Fibroblast of lung (primary cell): ENCODE measurements around the gene NUP214. TPM values are rescaled to one million over a fixed set of nuclear protein-coding genes. Genes with fewer than 3 reads are reported as not detected.
"Not testable (repeated sequence)": the region's sequence is repeated elsewhere in the genome, so short reads cannot be mapped to it uniquely, and the experiment has no call there.

Experiments
- DNase-seq, 2 donors: peaks; one replicate each; pipeline versions ENCODE4 v3.0.0 to v3.0.0-alpha.2; 2010; ENCODE audit warnings: low read depth in 2 of 2
- H2AFZ ChIP-seq: 2 replicates; pipeline ENCODE4 v1.5.1; 2012; ENCODE audit warnings: low read length, control low read depth, inconsistent platforms
- H3K27ac ChIP-seq: 2 replicates; pipeline ENCODE4 v1.5.1; 2011; ENCODE audit warnings: low read length, control low read depth; ENCODE audit not compliant: insufficient read depth
- H3K27me3 ChIP-seq: 2 replicates; pipeline ENCODE4 v1.5.1; 2011; ENCODE audit warnings: mild to moderate bottlenecking, low read length; ENCODE audit not compliant: control insufficient read depth, insufficient read depth
- H3K36me3 ChIP-seq: 2 replicates; pipeline ENCODE4 v1.5.1; 2011; ENCODE audit warnings: low read length; ENCODE audit not compliant: control insufficient read depth, insufficient read depth
- H3K4me1 ChIP-seq: 2 replicates; pipeline ENCODE4 v1.5.1; 2011; ENCODE audit warnings: low read length; ENCODE audit not compliant: control insufficient read depth, insufficient read depth; ENCODE audit errors: extremely low read depth
- H3K4me2 ChIP-seq: 2 replicates; pipeline ENCODE4 v1.5.1; 2011; ENCODE audit warnings: low read length, control low read depth; ENCODE audit not compliant: insufficient read depth; ENCODE audit errors: extremely low read depth
- H3K4me3 ChIP-seq, 4 experiments: fragments of 200-600 bp in 1 of 4; sonication (generic) in 1 of 4; replicated peaks in 1 of 4; 2 replicates each; pipeline ENCODE4 v1.5.1; 2011 to 2016; ENCODE audit warnings: low read length in 4 of 4, low read depth in 3 of 4, mild to moderate bottlenecking in 3 of 4, control low read depth in 2 of 4, inconsistent platforms in 1 of 4, mixed read lengths in 1 of 4; ENCODE audit not compliant: insufficient read depth in 1 of 4; ENCODE audit errors: control extremely low read depth in 1 of 4
- H3K79me2 ChIP-seq: 2 replicates; pipeline ENCODE4 v1.5.1; 2012; ENCODE audit warnings: mild to moderate bottlenecking, low read length, inconsistent platforms; ENCODE audit not compliant: control insufficient read depth, insufficient read depth
- H3K9ac ChIP-seq: 2 replicates; pipeline ENCODE4 v1.5.1; 2011; ENCODE audit warnings: mild to moderate bottlenecking, low read length, control low read depth; ENCODE audit not compliant: insufficient read depth
- H3K9me3 ChIP-seq: 2 replicates; pipeline ENCODE4 v1.5.1; 2012; ENCODE audit warnings: low read depth, low read length; ENCODE audit not compliant: control insufficient read depth, insufficient read depth
- H4K20me1 ChIP-seq: 2 replicates; pipeline ENCODE4 v1.5.1; 2011; ENCODE audit warnings: low read length; ENCODE audit not compliant: control insufficient read depth, insufficient read depth; ENCODE audit errors: extremely low read depth
- EZH2 ChIP-seq: IDR thresholded peaks from 2 replicates; pipeline ENCODE4 v1.5.1; 2012; ENCODE audit warnings: low read length, control low read depth, mild to moderate bottlenecking; ENCODE audit errors: missing control alignments
- polyA plus RNA-seq, 2 donors: library from polyadenylated mRNA; depleted of rRNA in 1 of 2; stranded (reverse) in 1 of 2; unstranded in 1 of 2; fragments of >200 nt; gene quantifications; 2 replicates each; pipeline ENCODE4 v1.2.1, GENCODE V29; 2011 to 2012; ENCODE audit warnings: missing spikeins in 1 of 2
- total RNA-seq: library from RNA; depleted of rRNA; stranded (reverse); fragments of >200 nt; gene quantifications from 2 replicates; pipeline ENCODE4 v1.2.1, GENCODE V29; 2014
- TF ChIP-seq, protein P1 (sequence below), 2 donors: IDR thresholded peaks in 1 of 2; conservative IDR thresholded peaks in 1 of 2; 1 replicate in 1 of 2; 2 replicates in 1 of 2; pipeline ENCODE4 v1.5.1; 2011 to 2012; ENCODE audit warnings: low read length in 2 of 2, control low read depth in 1 of 2, inconsistent platforms in 1 of 2, low read depth in 1 of 2, mild to moderate bottlenecking in 1 of 2

The NUP214 gene
- total and polyA plus RNA-seq, 2 donors (not counting 1 experiment from before 2014, with no cell fraction given) = 5.0 to 12.2 TPM

DNA sequence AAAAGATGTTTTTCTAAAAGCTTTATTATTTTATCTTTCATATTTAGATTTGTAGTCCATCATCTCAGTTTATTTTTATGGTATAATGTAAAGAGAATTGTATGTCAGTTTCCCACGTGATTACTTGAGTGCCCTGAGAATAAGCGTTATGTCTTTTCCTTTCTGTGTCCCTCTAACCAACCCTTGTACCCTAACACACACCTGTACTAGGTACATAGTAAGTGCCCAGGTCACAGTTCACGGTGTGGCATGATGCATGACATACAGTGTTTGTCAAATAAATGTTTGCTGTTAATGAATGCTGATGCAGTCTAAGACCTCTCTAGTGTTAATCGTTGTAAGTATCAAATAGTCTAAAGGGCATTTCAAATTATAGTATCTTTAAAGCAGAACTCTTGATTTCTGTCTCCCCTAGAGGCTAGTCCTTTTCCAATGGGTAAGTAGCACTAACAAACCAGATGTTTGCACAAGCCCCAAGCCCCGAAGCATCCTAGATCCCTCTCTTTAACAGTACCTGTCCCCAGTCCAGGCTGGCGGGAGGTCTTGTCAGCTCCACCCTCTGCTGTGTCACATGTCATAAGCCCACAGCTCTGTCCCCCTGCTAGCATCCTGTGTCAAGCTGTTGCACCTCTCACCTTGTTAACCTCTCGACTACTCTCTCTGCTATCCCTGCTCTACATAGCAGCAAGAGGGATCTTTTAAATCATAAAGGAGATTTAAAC lies 23.7 kb downstream of the NUP214 start:
- DNase-seq = no peak
- Histone ChIP-seq H3K9me3 (no peaks in the 10 kb centered on the region), H3K27ac (no peak overlapping the region), H2AFZ (no peak overlapping the region), H3K9ac (no peak overlapping the region), H3K27me3 (no peaks in the 10 kb centered on the region), H3K36me3 (peaks cover 19% of the 10 kb centered on the region), H3K4me3 (no peak overlapping the region), H3K4me2 (no peak overlapping the region), H3K79me2 (no peaks in the 10 kb centered on the region), H3K4me1 (no peaks in the 10 kb centered on the region), H4K20me1 (no peaks in the 10 kb centered on the region)
- TF ChIP-seq EZH2 = no peak
- TF ChIP-seq, protein P1, sequence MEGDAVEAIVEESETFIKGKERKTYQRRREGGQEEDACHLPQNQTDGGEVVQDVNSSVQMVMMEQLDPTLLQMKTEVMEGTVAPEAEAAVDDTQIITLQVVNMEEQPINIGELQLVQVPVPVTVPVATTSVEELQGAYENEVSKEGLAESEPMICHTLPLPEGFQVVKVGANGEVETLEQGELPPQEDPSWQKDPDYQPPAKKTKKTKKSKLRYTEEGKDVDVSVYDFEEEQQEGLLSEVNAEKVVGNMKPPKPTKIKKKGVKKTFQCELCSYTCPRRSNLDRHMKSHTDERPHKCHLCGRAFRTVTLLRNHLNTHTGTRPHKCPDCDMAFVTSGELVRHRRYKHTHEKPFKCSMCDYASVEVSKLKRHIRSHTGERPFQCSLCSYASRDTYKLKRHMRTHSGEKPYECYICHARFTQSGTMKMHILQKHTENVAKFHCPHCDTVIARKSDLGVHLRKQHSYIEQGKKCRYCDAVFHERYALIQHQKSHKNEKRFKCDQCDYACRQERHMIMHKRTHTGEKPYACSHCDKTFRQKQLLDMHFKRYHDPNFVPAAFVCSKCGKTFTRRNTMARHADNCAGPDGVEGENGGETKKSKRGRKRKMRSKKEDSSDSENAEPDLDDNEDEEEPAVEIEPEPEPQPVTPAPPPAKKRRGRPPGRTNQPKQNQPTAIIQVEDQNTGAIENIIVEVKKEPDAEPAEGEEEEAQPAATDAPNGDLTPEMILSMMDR (conservative IDR thresholded peaks at IDR 0.05 in 1 of 2, IDR thresholded peaks at IDR 0.05 in 1 of 2; ENCODE audit: low read depth in 1 of 2, low read length in 2 of 2) = no peak

DNA sequence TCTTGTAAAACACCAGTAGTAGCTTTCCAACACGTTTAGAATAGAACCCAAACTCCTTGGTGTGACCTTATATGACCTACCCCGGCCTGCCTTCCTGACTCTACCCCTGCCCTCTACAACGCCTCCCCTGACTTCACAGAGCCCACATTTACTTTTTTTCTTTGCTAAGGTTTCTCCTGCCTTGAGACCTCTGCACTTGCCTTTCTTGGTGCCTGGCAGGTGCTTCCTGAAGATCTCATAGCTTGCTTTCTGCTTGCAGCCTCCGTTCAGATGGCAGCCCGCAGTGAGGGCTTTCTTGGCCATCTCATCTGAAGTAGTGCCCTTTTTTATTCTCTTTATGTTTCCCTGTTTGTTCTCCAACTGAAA lies 24.3 kb downstream of the NUP214 start:
- Histone ChIP-seq H3K27me3 (no peaks in the 10 kb centered on the region), H2AFZ (no peak overlapping the region), H3K9me3 (no peaks in the 10 kb centered on the region), H3K9ac (no peak overlapping the region), H4K20me1 (no peaks in the 10 kb centered on the region), H3K4me3 (no peak overlapping the region), H3K4me2 (no peak overlapping the region), H3K79me2 (no peaks in the 10 kb centered on the region), H3K27ac (no peak overlapping the region), H3K4me1 (no peaks in the 10 kb centered on the region), H3K36me3 (peaks cover 15% of the 10 kb centered on the region)
- DNase-seq = no peak
- TF ChIP-seq, protein P1 (conservative IDR thresholded peaks at IDR 0.05 in 1 of 2, IDR thresholded peaks at IDR 0.05 in 1 of 2; ENCODE audit: low read depth in 1 of 2, low read length in 2 of 2) = no peak
- TF ChIP-seq EZH2 = no peak

GRCh38 chr9:131153595-131153994 lies 28.2 kb downstream of the NUP214 start:
- Histone ChIP-seq H3K4me3 (no peak overlapping the region), H3K4me2 (no peak overlapping the region), H3K36me3 (peaks cover 10% of the 10 kb centered on the region), H3K79me2 (no peaks in the 10 kb centered on the region), H3K27me3 (no peaks in the 10 kb centered on the region), H3K9ac (no peak overlapping the region), H4K20me1 (no peaks in the 10 kb centered on the region), H3K4me1 (no peaks in the 10 kb centered on the region), H3K9me3 (no peaks in the 10 kb centered on the region), H2AFZ (no peak overlapping the region), H3K27ac (no peak overlapping the region)
- DNase-seq = no peak
- TF ChIP-seq EZH2 = no peak
- TF ChIP-seq, protein P1 (conservative IDR thresholded peaks at IDR 0.05 in 1 of 2, IDR thresholded peaks at IDR 0.05 in 1 of 2; ENCODE audit: low read depth in 1 of 2, low read length in 2 of 2) = no peak

DNA sequence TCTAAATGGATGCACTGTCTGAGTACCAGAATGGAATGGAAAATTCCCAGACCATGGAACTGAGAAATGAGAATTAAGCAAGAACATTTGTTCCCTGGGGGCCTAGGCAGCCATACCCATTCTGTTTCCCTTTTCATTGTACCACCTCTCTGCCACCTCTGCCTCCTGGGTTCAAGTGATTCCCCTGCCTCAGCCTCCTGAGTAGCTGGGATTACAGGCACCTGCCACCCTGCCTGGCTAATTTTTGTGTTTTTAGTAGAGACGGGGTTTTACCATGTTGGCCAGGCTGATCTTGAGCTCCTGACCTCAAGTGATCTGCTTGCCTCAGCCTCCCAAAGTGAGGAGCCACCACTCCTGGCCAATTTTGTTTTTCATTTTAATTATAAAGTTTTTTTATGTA lies 33.3 kb downstream of the NUP214 start:
- H4K20me1 ChIP-seq, H2AFZ ChIP-seq, H3K27me3 ChIP-seq, H3K9ac ChIP-seq, H3K9me3 ChIP-seq, DNase-seq, H3K4me3 ChIP-seq, H3K4me1 ChIP-seq, H3K4me2 ChIP-seq, H3K79me2 ChIP-seq, H3K27ac ChIP-seq, H3K36me3 ChIP-seq: not testable (repeated sequence)
